ELF-1 (cell line): ENCODE measurements around the gene H2BK1.

Source experiments
- DNase-seq: peaks from one replicate; pipeline ENCODE4 v3.0.0-alpha.2; 2016; ENCODE audit warnings: low read depth, low spot score

The H2BK1 gene

GRCh38 chr7:151232917-151233701, 22.8 kb upstream of the H2BK1 start:
- peak; percentile 37 for DNase-seq

GRCh38 chr7:151232091-151232916, 22.0 kb upstream of the H2BK1 start, which contains the start of gene CHPF2:
Gene CHPF2, plus strand, starts transcription at chr7:151232483. Its CDS starts 1,529 bp downstream, at chr7:151234012.
- peak; percentile 84 for DNase-seq

- no peak for DNase-seq
Measured at GRCh38 chr7:151231080-151231479, 20.8 kb upstream of the H2BK1 start.

GRCh38 chr7:151229249-151229648, 19.0 kb upstream of the H2BK1 start:
- DNase-seq, result no peak

- no peak for DNase-seq
Measured at GRCh38 chr7:151228024-151228866, 18.0 kb upstream of the H2BK1 start.

- peak; percentile 100 for DNase-seq
Measured at GRCh38 chr7:151226875-151227782, 16.8 kb upstream of the H2BK1 start, which contains the start of gene ABCF2. Gene ABCF2, minus strand, starts transcription at chr7:151227205. Its CDS starts 747 bp downstream, at chr7:151226458.

GRCh38 chr7:151226560-151226874, 16.2 kb upstream of the H2BK1 start:
- DNase-seq, result no peak

GRCh38 chr7:151225948-151226510, 15.7 kb upstream of the H2BK1 start:
- DNase-seq, result no peak

- no peak for DNase-seq
Measured at GRCh38 chr7:151223728-151224127, 13.4 kb upstream of the H2BK1 start.

GRCh38 chr7:151218170-151218569, 7.9 kb upstream of the H2BK1 start:
- no peak for DNase-seq

- no peak for DNase-seq
Measured at GRCh38 chr7:151215396-151215795, 5.1 kb upstream of the H2BK1 start.

GRCh38 chr7:151213826-151214225, 3.5 kb upstream of the H2BK1 start:
- no peak for DNase-seq

GRCh38 chr7:151212626-151213025, 2.3 kb upstream of the H2BK1 start:
- no peak for DNase-seq

GRCh38 chr7:151211155-151211772, 976 bp upstream of the H2BK1 start:
- DNase-seq, result no peak

GRCh38 chr7:151209588-151209987, 700 bp downstream of the H2BK1 start:
- DNase-seq, result no peak

- no peak for DNase-seq
Measured at GRCh38 chr7:151208253-151208862, 1.9 kb downstream of the H2BK1 start.

- no peak for DNase-seq
Measured at GRCh38 chr7:151207804-151208203, 2.5 kb downstream of the H2BK1 start.

GRCh38 chr7:151207315-151207714, 3.0 kb downstream of the H2BK1 start:
- DNase-seq, result no peak

GRCh38 chr7:151206914-151207313, 3.4 kb downstream of the H2BK1 start:
- no peak for DNase-seq

- DNase-seq, result no peak
Measured at GRCh38 chr7:151205730-151206129, 4.6 kb downstream of the H2BK1 start.
